MM.1S (cell line): Measurements from ENCODE around the gene MAEA.

ENCODE experiments used
- CTCF ChIP-seq: fragments of 300-600 bp; sonication (generic); IDR thresholded peaks from 2 replicates; pipeline ENCODE4 v1.5.1; 2016; ENCODE audit warnings: antibody characterized with exemption, low read length, mixed read lengths
- EZH2 ChIP-seq: fragments of 300-600 bp; sonication (generic); optimal IDR thresholded peaks from 2 replicates; pipeline ENCODE3; 2017; ENCODE audit warnings: low read depth, mild to moderate bottlenecking, antibody characterized with exemption, low read length, mixed read lengths

- TF ChIP-seq CTCF (no peak), EZH2 (no peak)
Observed at GRCh38 chr4:1300466-1301455, 11.1 kb downstream of the MAEA start.
